RWPE1 (cell line): ENCODE data around the gene RGS19.

Experiments used
- CTCF ChIA-PET: fragments of 350-600 bp; sonication (Branson Sonifier 250); formaldehyde crosslinking; extraction: SDS; loops from one replicate; lab custom pipeline; 2021; lab: Yijun Ruan, JAX
- POLR2A ChIA-PET: fragments of 400-600 bp; formaldehyde crosslinking; extraction: SDS; loops from one replicate; lab custom pipeline; 2020; ENCODE audit warnings: antibody characterized with exemption; ENCODE audit not compliant: low non-redundant PET; lab: Yijun Ruan, JAX
- DNase-seq: peaks from one replicate; pipeline ENCODE4 v3.0.0; 2012; ENCODE audit warnings: low spot score
- H3K27ac ChIP-seq: fragments of 450-650 bp; 2 replicates; pipeline ENCODE4 v1.5.1; 2017
- CTCF ChIP-seq: fragments of 450-650 bp; conservative IDR thresholded peaks from 2 replicates; pipeline ENCODE4 v1.5.1; 2017; ENCODE audit warnings: low read depth, mild to moderate bottlenecking

The RGS19 gene

GRCh38 chr20:64067005-64067632, 12.2 kb downstream of the RGS19 start:
- H3K27ac ChIP-seq, result peak overlapping the region; percentile 83
- ChIA-PET POLR2A (interaction anchor here (0.7 to 1.1 kb wide), 2 partner anchors 29 to 40 kb away, joined by 3 to 4 read pairs; no protein-coding TSS in a partner anchor), CTCF (interaction anchor here (0.7 kb wide), 2 partner anchors 48 to 1095 kb away, joined by 3 read pairs; no protein-coding TSS in a partner anchor)
- TF ChIP-seq CTCF, result no peak
- no peak for DNase-seq

GRCh38 chr20:64065974-64066343, 13.4 kb downstream of the RGS19 start:
- peak overlapping the region; percentile 83 for H3K27ac ChIP-seq
- no peak for TF ChIP-seq CTCF
- POLR2A ChIA-PET, result interaction anchor here (0.6 to 0.8 kb wide), 3 partner anchors 11 to 161 kb away, joined by 3 read pairs; no protein-coding TSS in a partner anchor
- CTCF ChIA-PET, result interaction anchor here (0.8 to 1.5 kb wide), 4 partner anchors 9 to 85 kb away, joined by 3 to 5 read pairs (median 4); partner anchors contain the start of gene LKAAEAR1
- DNase-seq, result peak; percentile 85

- POLR2A ChIA-PET, result interaction anchor here (0.6 to 0.8 kb wide), 3 partner anchors 11 to 161 kb away, joined by 3 read pairs; no protein-coding TSS in a partner anchor
Observed at GRCh38 chr20:64065062-64065973, 14.0 kb downstream of the RGS19 start.

GRCh38 chr20:64064145-64064698, 15.1 kb downstream of the RGS19 start:
- CTCF ChIA-PET, result interaction anchor here (0.8 to 1.9 kb wide), 4 partner anchors 15 to 77 kb away, joined by 3 to 11 read pairs (median 4); partner anchors contain the start of gene RGS19
- no peak for TF ChIP-seq CTCF
- POLR2A ChIA-PET, result interaction anchor here (0.6 kb wide), 1 partner anchor 414 kb away, joined by 7 read pairs; no protein-coding TSS in a partner anchor
- peak; percentile 83 for DNase-seq
- H3K27ac ChIP-seq, result peak overlapping the region; percentile 83

More at GRCh38 chr20:64065062-64065973, 14.0 kb downstream of the RGS19 start:
- CTCF ChIA-PET, result interaction anchor here (0.8 to 1.9 kb wide), 7 partner anchors 8 to 85 kb away, joined by 3 to 11 read pairs (median 4); partner anchors contain the start of gene LKAAEAR1
- no peak for TF ChIP-seq CTCF
- no peak for DNase-seq
- H3K27ac ChIP-seq, result peak overlapping the region; percentile 83

GRCh38 chr20:64063389-64064144, 15.8 kb downstream of the RGS19 start:
- TF ChIP-seq CTCF, result no peak
- H3K27ac ChIP-seq, result peak overlapping the region; percentile 83
- no peak for DNase-seq
- ChIA-PET CTCF (interaction anchor here (1.0 to 6.5 kb wide), 6 partner anchors 13 to 25 kb away, joined by 4 to 98 read pairs (median 5); partner anchors contain the start of genes C20orf204 and RGS19), POLR2A (interaction anchor here (0.6 to 1.0 kb wide), 5 partner anchors 11 to 29 kb away, joined by 3 to 8 read pairs (median 5); no protein-coding TSS in a partner anchor)
